ENCODE data around the gene TBX19.

DNA sequence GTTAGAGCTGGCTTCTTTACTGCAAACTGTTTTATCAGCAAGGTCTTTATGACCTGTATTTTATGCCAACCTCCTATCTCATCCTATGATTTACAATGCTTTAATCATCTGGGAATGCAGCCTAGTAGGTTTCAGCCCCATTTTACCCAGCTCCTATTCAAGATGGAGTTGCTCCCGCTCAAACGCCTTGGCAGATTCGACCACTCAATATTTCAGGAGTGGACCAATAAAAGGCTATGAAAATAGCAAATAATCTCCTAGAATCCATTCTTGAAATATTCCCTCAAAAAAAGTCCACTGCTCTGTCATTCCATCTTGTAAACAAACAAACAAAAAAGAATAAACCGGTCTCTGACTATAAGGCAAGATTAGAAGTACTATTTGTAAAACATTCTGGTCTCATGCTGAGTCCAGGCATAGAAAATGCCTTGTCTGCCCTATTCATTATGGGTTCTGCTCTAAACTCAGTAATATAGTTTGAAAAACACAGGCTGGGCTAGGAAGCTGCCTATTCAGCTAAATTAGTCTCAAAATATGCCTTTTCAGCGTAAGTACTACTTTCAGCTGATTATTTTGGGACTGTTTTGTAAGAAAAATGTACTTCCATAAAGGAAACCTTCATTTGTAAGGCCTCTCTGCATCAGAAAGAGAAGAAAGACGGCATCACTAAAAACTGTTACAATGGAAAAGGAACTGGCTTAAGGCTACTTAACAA lies 53.0 kb downstream of the TBX19 start:
- TF ChIP-seq POLR2A (IDR thresholded peaks at IDR 0.05) (no peak), CTCF (IDR thresholded peaks at IDR 0.05) (no peak)

All from Peyer's patch (tissue), 4 donors.